Endothelial cell (in vitro differentiated cells): ENCODE measurements around the gene AP2A2. TPM values are rescaled to one million over a fixed set of nuclear protein-coding genes. Genes with fewer than 3 reads are reported as not detected.

ENCODE experiments used
- DNase-seq: peaks from one replicate; pipeline ENCODE4 v3.0.0; 2021; ENCODE audit warnings: low spot score
- H3K27ac Mint-ChIP-seq: one replicate; pipeline ENCODE4 v1.8.0; 2021; ENCODE audit warnings: mixed read lengths, inconsistent platforms; ENCODE audit not compliant: unreplicated experiment
- H3K27me3 Mint-ChIP-seq: one replicate; pipeline ENCODE4 v1.8.0; 2021; ENCODE audit warnings: mild to moderate bottlenecking, moderate library complexity, mixed read lengths, inconsistent platforms; ENCODE audit not compliant: unreplicated experiment
- H3K36me3 Mint-ChIP-seq: one replicate; pipeline ENCODE4 v1.8.0; 2021; ENCODE audit warnings: mild to moderate bottlenecking, low read depth, mixed read lengths, inconsistent platforms; ENCODE audit not compliant: unreplicated experiment
- H3K4me1 Mint-ChIP-seq: one replicate; pipeline ENCODE4 v1.8.0; 2021; ENCODE audit warnings: mild to moderate bottlenecking, mixed read lengths, inconsistent platforms; ENCODE audit not compliant: unreplicated experiment
- H3K4me3 Mint-ChIP-seq: one replicate; pipeline ENCODE4 v1.8.0; 2021; ENCODE audit warnings: mild to moderate bottlenecking, mixed read lengths, inconsistent platforms; ENCODE audit not compliant: unreplicated experiment
- H3K9me3 Mint-ChIP-seq: one replicate; pipeline ENCODE4 v1.8.0; 2021; ENCODE audit warnings: mixed read lengths, inconsistent platforms; ENCODE audit not compliant: unreplicated experiment
- total RNA-seq: library from RNA; stranded (reverse); fragmentation: NEBNext Ultra II Directional; extraction: Animal tissue kit (Norgen Biotek cat#: 25700); gene quantifications from one replicate; pipeline ENCODE4 v1.2.1, GENCODE V29; 2021; ENCODE audit not compliant: unreplicated experiment
- TF ChIP-seq, protein P1 (sequence below): fragments of 200-600 bp; sonication (generic); IDR thresholded peaks from one replicate; pipeline ENCODE4 v1.5.0; 2021; ENCODE audit warnings: antibody characterized with exemption; ENCODE audit not compliant: unreplicated experiment

Gene AP2A2
- total RNA-seq, 1 donor from 2014 or later, result 287 TPM

DNA sequence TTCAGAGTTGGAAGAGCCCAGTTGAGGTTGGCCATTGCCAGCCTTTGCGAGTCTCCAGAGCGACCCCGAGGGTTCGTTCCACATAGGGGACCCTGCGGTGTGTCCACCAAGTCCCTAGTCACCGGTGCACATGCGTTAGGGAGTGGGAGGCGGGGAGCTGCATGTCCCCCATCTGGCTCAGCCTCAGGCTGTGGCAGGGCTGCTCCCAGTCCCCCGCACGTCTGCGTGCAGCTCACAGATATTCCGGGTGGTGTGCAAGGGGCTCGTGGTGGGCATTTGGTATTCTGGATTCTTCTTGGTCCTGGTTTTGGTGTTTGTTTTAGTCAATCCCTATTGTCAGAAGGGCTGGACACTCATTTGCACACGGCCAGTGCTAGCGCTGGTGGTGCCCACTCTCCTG, 62.0 kb downstream of the AP2A2 start:
- Mint-ChIP-seq H3K4me3 (no peak overlapping the region), H3K4me1 (peaks cover 4% of the 10 kb centered on the region), H3K36me3 (peaks cover 49% of the 10 kb centered on the region), H3K9me3 (no peaks in the 10 kb centered on the region), H3K27me3 (peaks cover 24% of the 10 kb centered on the region), H3K27ac (no peak overlapping the region)
- TF ChIP-seq, protein P1, sequence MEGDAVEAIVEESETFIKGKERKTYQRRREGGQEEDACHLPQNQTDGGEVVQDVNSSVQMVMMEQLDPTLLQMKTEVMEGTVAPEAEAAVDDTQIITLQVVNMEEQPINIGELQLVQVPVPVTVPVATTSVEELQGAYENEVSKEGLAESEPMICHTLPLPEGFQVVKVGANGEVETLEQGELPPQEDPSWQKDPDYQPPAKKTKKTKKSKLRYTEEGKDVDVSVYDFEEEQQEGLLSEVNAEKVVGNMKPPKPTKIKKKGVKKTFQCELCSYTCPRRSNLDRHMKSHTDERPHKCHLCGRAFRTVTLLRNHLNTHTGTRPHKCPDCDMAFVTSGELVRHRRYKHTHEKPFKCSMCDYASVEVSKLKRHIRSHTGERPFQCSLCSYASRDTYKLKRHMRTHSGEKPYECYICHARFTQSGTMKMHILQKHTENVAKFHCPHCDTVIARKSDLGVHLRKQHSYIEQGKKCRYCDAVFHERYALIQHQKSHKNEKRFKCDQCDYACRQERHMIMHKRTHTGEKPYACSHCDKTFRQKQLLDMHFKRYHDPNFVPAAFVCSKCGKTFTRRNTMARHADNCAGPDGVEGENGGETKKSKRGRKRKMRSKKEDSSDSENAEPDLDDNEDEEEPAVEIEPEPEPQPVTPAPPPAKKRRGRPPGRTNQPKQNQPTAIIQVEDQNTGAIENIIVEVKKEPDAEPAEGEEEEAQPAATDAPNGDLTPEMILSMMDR, result no peak
- DNase-seq, result no peak

- no peaks in the 10 kb centered on the region for H3K9me3 Mint-ChIP-seq
- peaks cover 47% of the 10 kb centered on the region for H3K36me3 Mint-ChIP-seq
- TF ChIP-seq, protein P1, result no peak
- H3K4me3 Mint-ChIP-seq, result no peak overlapping the region
- no peak for DNase-seq
- peak overlapping the region; percentile 18 for H3K27ac Mint-ChIP-seq
- peaks cover 26% of the 10 kb centered on the region for H3K27me3 Mint-ChIP-seq
- H3K4me1 Mint-ChIP-seq, result peaks cover 6% of the 10 kb centered on the region
Measured at GRCh38 chr11:990101-990500, 64.4 kb downstream of the AP2A2 start.

DNA sequence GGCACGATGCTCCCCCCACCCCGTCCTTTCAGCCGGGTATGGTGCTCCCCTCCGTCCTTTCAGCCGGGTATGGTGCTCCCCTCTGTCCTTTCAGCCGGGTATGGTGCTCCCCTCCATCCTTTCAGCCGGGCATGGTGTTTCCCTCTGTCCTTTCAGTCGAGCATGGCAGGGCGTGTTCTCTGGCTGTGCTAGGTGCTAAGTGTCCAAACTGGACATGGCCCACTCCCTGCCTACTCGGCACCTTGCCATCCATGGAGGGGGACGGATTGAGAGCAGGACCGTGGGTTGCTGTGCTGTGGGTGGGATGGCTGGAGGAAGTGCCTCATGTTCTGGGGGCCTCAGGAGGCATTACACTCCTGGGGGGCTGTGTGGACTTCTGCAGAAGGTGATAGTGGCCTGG, 65.4 kb downstream of the AP2A2 start:
- Mint-ChIP-seq H3K27me3 (peaks cover 30% of the 10 kb centered on the region), H3K27ac (no peak overlapping the region), H3K36me3 (peaks cover 50% of the 10 kb centered on the region), H3K9me3 (no peaks in the 10 kb centered on the region), H3K4me3 (no peak overlapping the region), H3K4me1 (peaks cover 10% of the 10 kb centered on the region)
- DNase-seq, result no peak
- TF ChIP-seq, protein P1, result no peak

DNA sequence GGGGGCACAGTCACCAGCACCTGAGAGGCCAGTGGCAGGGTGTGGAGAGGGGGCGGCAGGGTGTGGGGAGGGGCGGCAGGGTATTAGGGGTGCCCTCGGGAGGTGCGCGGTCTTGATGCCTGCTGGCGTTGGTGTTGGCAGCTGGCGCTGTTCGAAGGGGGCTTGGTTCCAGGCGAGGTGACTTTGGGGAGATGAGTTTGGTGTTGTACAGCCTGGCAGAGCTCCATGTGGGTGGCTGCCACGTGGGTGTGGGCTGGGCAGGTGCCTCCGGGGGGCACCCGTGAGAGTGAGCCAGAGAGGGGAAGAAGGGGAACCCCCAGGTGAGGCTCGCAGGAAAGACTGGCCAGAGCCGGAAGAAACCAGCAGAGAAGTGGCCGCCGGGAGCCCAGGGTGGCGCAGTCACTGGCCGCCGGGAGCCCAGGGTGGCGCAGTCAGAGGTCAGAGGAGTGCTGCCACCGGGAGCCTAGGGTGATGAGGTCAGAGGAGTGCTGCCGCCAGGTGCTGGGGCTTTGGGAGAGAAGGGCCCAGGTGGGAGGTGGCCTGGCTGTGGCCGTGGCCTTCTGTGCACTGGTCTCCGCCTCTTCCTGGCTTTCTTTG, 66.1 kb downstream of the AP2A2 start:
- H3K9me3 Mint-ChIP-seq, result no peaks in the 10 kb centered on the region
- H3K4me1 Mint-ChIP-seq, result peaks cover 10% of the 10 kb centered on the region
- no peak overlapping the region for H3K27ac Mint-ChIP-seq
- no peak overlapping the region for H3K4me3 Mint-ChIP-seq
- H3K36me3 Mint-ChIP-seq, result peaks cover 51% of the 10 kb centered on the region
- H3K27me3 Mint-ChIP-seq, result peaks cover 29% of the 10 kb centered on the region
- TF ChIP-seq, protein P1, result no peak
- no peak for DNase-seq

- no peak for DNase-seq
- Mint-ChIP-seq H3K9me3 (no peaks in the 10 kb centered on the region), H3K27ac (peak overlapping the region; percentile 77), H3K4me1 (peaks cover 10% of the 10 kb centered on the region), H3K27me3 (peaks cover 27% of the 10 kb centered on the region), H3K36me3 (peaks cover 49% of the 10 kb centered on the region), H3K4me3 (peak overlapping the region; percentile 73)
- TF ChIP-seq, protein P1, result no peak
Measured at GRCh38 chr11:992577-992976, 66.9 kb downstream of the AP2A2 start.
